HG03565 (cell line): ENCODE data around the gene RANBP1.
A peak's percentile ranks its signal among the peaks of the same experiment; 100 is the strongest.

Source experiments
- ATAC-seq: cut with Tn5 transposase; IDR thresholded peaks from one replicate; pipeline ENCODE4 v1.9.1; 2021; ENCODE audit warnings: mild to moderate bottlenecking, moderate library complexity; ENCODE audit not compliant: unreplicated experiment

RANBP1 gene

GRCh38 chr22:20107951-20108756 is 7.8 kb upstream of the RANBP1 start:
- ATAC-seq = no peak

- ATAC-seq = no peak
Observed at GRCh38 chr22:20108757-20109230, 7.1 kb upstream of the RANBP1 start.

- no peak for ATAC-seq
Observed at GRCh38 chr22:20109411-20110358, 6.2 kb upstream of the RANBP1 start.

DNA sequence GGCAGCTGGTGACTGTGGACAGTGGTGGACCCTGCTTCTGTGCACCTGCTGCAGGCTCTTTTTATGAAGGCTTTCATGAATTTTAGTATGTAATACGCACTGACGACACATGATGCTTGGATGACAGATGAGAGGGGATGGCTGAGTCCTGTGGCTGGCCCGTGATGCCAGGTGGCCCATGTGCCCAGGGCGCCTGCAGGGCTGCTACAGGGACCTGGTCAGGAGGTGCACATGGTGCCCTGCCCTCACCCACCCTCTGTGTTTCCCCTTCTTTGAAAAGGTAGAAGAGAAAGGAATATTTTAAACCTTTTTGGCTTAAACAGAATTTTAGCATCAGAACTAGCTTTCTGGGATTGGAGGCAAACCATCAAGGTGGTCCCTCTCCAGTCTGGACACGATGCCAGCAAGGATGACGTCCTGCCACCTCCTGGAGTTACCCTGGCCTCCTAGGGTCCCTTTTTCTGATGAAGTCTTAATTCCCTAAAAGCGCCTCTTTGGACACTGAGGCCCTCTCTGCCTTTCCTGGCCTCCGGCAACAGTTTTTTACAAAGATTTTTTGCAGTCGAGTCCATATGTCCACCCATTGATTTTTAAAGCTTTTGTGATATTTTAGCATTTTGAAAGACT is 5.4 kb upstream of the RANBP1 start:
- ATAC-seq = no peak

DNA sequence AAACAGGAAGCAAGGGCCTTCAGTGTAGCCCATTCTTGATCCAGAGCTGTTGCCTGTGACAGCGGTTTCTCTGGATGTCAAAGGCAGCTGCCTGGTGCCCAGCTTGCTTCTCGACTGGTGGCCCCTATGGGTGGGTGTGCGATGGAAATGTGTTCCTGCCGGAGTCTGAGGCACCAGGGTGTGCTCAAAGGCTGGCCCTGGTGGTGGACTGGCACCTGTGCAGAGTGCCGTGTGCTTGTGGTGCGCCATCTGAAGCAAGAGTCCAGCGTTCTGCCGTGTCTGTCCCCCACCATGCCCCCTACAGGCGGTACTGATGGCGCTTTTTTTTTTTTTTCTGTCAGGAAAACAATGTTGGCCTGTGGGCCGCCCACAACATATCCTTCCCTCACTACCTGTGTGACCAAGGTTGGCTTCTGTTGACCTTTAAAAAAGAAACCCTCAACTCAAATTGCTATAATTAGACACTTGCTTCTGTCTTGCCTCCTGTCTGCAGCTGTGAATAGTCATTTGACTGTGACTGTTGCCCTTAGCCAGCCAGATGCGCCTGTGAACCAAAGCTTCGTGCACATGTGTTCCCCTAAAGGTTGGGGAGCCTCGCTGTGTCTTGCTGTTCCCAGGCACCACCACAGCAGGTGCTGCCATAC is 4.7 kb upstream of the RANBP1 start:
- ATAC-seq = no peak

- no peak for ATAC-seq
Observed at GRCh38 chr22:20111689-20112622, 3.9 kb upstream of the RANBP1 start.

DNA sequence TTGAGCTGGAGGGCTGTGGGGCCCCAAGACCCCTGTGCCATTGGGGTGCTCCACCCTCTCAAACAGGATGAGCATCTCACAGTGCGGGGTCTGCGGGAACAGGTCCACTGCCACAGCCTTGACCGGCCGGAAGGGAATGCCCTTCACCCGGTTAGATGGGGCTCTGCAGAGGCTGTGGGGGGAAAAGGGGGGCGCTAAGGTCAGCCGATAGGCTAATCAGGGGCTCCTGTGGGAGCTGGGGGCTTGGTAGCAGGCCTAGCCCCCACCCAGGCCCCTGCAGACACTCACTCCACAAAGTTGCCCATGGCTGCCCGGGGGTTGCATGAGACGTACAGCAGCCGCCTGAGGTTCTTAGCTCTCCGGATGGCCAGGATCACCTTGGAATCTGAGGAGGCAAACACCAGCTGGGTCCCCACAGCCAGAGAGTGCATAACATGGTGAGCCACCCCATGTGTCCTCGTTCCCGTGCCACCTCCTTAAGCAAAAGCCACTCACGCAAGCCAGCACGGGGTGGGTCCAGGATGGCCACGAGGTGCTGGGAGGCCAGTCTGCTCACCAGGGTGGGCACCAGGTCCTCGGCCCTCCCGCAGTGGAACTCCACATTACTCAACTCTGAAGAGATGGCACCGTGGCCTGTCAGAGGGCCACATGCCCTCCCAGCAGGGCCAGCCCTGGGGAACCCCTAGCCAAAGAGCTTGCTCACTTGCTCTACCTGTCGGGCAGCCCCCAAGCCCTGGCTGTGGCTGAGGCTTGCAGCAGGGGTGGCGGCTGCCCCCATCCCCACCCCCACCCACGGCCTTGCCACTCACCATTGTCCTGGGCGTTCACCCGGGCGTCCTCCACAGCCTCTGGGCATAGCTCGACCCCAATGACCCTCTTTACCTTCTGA is 3.0 kb upstream of the RANBP1 start:
- ATAC-seq = no peak

DNA sequence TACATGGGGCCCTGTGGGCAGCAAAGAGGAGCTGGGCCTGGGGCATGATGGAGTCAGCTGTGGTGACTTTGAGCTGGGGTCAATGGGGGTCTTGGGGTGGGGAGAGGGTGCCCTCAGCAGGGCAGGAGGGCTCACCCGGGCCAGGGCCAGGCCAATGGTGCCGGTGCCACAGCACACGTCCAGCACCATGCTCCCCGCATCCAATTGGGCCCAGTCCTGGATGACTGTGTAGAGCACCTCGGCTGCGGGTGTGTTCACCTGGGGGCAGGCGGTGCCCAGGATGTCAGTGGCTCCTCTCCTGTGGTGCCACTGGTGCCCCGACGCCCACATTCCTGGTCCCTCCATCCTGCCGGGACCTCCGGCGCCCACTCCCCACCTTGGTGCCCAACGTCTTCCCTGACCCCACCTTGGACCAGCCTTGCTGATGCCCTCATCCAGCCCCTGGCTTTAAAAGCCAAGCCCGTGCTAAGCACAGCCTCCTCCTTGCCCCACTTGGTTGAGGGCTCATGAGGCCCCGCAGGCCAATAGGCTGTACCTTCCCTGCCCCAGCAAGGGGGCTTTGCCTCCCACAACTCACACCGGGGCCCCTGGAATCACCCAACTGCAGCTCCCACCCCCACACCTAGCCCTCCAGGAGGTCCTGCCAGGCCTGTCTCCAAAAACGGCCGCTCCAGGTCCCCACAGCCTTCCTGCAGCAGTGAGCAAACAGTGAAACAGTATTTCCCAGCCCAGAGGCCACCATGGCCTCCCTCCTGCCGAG is 2.2 kb upstream of the RANBP1 start:
- ATAC-seq = no peak

DNA sequence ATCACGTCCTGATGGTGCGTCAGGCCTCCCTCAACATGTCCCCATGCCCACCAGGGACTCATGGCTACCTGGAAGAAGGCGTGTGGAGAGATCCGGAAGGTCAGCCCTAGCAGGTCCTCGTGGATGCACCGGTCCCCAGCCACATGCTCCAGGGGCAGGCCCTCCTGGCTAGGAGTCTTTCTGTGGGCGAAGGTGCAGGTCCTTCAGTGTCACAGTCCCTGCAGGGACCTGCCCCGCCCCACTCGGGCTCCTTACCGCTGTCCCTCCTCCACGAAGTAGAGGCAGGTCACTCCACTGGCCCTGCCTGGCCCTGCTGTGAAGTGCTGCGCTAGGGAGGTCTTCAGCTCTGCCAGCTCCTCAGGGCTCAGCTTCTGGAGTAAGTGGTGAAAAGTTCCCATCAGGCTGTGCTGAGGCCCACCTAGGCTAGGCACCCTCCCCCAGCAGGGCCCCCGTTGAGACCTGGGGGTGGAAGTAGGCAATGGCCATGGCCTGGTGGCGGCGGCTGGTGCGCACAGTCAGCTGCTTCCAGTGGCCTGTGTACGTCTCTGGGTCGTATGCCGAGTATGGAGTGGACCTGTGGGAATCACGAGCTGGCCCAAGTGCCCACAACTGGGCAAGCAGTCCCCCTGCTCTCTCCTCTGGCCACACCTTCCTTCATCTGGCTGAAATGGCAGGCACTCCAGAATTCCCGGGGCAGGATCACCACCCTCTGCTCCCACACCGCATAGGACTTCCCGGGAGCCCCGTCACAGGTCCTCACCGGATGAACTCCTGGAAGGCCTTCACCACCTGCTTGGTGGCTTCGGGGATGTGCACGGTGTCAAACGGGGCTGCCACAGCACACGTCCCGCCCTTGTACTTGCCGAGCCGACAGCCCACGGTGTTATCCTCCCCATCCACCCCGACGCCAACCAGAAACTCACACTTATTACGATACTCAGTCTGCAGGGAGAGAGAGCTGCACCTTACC is 1.1 kb upstream of the RANBP1 start:
- ATAC-seq = no peak

GRCh38 chr22:20116376-20116950 is 559 bp downstream of the RANBP1 start:
- no peak for ATAC-seq

- peak; percentile 61 for ATAC-seq
Observed at GRCh38 chr22:20116951-20117632, 1.2 kb downstream of the RANBP1 start, which contains the start of gene TRMT2A. Gene TRMT2A, minus strand, starts transcription at chr22:20117226. Its CDS starts 320 bp downstream, at chr22:20116906.

DNA sequence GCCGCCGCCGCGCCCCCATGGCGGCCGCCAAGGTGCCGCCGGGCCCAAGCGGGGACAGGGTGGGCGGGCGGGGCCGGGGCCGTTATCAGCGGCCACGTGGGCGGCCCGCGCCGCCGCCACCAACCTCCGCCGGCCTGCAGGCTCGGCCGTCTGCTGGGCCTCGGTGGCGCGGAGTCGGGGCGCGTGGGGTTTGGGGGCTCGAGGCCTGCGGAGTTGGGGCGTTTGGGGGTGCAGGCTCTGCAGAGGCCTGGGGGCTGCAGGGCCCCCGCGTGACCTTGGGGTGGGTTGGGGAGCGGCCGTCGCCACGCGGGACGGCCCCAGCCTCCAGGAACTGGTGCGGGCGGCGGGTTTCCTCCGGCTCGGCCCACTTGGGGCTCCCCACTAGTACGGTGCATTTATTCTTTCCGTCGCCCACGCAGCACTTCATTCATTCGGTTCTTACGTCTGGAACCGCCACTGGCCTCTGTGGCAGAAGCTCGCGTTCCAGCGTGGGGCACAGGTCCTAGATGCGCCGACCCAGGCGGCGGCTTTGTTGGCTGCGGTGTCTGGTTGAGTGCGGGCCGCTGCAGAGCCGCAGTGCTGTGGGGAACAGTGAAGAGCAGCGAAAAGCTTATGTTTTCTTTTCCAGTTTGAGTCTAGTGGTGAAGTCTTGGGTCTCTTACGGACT is 1.9 kb downstream of the RANBP1 start:
- ATAC-seq = peak; percentile 13

- ATAC-seq = no peak
Observed at GRCh38 chr22:20118300-20119020, 2.6 kb downstream of the RANBP1 start.

DNA sequence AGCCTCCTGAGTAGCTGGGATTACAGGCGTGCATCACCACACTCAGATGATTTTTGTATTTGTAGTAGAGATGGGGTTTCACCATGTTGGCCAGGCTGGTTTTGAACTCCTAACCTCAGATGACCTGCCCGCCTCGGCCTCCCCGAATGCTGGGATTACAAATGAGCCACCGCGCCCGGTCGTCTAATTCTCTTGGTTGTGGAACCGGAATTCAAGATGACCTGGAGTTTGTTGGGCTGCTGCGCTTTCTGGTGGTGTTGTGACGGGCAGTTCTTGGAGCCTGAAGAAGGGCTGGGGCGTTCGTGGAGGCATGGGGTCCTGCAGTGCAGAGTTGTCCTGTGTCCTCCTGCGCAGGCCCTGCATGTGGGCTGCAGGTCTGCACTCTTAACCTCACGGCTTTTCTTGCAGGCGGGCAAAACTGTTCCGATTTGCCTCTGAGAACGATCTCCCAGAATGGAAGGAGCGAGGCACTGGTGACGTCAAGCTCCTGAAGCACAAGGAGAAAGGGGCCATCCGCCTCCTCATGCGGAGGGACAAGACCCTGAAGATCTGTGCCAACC is 6.0 kb downstream of the RANBP1 start:
- ATAC-seq = no peak
